Mucosa of descending colon (tissue), 3 donors: ENCODE data around the gene MMP24. TPM values are rescaled to one million over a fixed set of nuclear protein-coding genes. Genes with fewer than 3 reads are reported as not detected.
"Not testable (repeated sequence)": the region's sequence is repeated elsewhere in the genome, so short reads cannot be mapped to it uniquely, and the experiment has no call there.

Source experiments
- ATAC-seq: fragments of 200-7000 bp; cut with Tn5 transposase; one replicate; pipeline ENCODE4 v1.9.1; 2020; ENCODE audit warnings: mild to moderate bottlenecking, moderate library complexity
- DNase-seq, 3 donors: peaks; one replicate each; pipeline ENCODE4 v3.0.0-alpha.2; 2020
- H3K36me3 ChIP-seq: fragments of 200-600 bp; one replicate; pipeline ENCODE4 v1.8.0; 2021; ENCODE audit warnings: low read depth, mild to moderate bottlenecking
- H3K4me1 ChIP-seq: fragments of 200-600 bp; one replicate; pipeline ENCODE4 v1.8.0; 2021; ENCODE audit warnings: low read depth, mild to moderate bottlenecking
- H3K4me3 ChIP-seq: fragments of 200-600 bp; one replicate; pipeline ENCODE4 v1.8.0; 2021; ENCODE audit warnings: mild to moderate bottlenecking
- H3K9me3 ChIP-seq: fragments of 200-600 bp; one replicate; pipeline ENCODE4 v1.8.0; 2021; ENCODE audit warnings: mild to moderate bottlenecking
- CTCF ChIP-seq: fragments of 200-600 bp; IDR thresholded peaks from one replicate; pipeline ENCODE4 v1.8.0; 2022; ENCODE audit warnings: antibody characterized with exemption, mild to moderate bottlenecking
- intact Hi-C, 2 donors: fragments of 100-400 bp; cut with DNase I in 1 of 2; cut with micrococcal nuclease in 1 of 2; formaldehyde crosslinking; loops; one replicate each; pipeline versions ENCODE4 v1.11.0 to v1.11.1; 2022; cut with DNase I, micrococcal nuclease
- total RNA-seq, 3 donors: library from RNA; stranded (reverse); fragmentation: NEBNext Ultra II Directional in 2 of 3; extraction: Animal tissue kit (Norgen Biotek cat#: 25700) in 2 of 3; gene quantifications; one replicate each; pipeline versions ENCODE4 v1.2.1 to v1.2.4, GENCODE V29; 2021 to 2023
- donor health status: DM: no; HTN: no; CAD: no; lungs with moderate emphysema.
- donor health status: DM: no; HTN: no; CAD: no.
- donor health status: DM: no; HTN: yes; CAD: no.

MMP24 gene
- total RNA-seq, 3 donors from 2014 or later = 0.24 to 0.70 (median 0.58) TPM

- peaks cover 4% of the 10 kb centered on the region for H3K4me1 ChIP-seq
- H3K4me3 ChIP-seq = no peak overlapping the region
- ATAC-seq (no peak), DNase-seq (no peak)
- no peak for TF ChIP-seq CTCF
- intact Hi-C loops = no loop called here
- no peaks in the 10 kb centered on the region for H3K9me3 ChIP-seq
- H3K36me3 ChIP-seq = no peaks in the 10 kb centered on the region
These were observed 20.2 kb downstream of the MMP24 start for GRCh38 chr20:35246723-35247122.

GRCh38 chr20:35248641-35249475 lies 22.4 kb downstream of the MMP24 start:
- intact Hi-C loops = no loop called here
- no peak overlapping the region for H3K4me3 ChIP-seq
- H3K4me1 ChIP-seq = peaks cover 4% of the 10 kb centered on the region
- ATAC-seq (no peak), DNase-seq (no peak)
- no peak for TF ChIP-seq CTCF
- H3K36me3 ChIP-seq = no peaks in the 10 kb centered on the region
- H3K9me3 ChIP-seq = no peaks in the 10 kb centered on the region

- H3K4me3 ChIP-seq = no peak overlapping the region
- H3K4me1 ChIP-seq = peaks cover 4% of the 10 kb centered on the region
- no peaks in the 10 kb centered on the region for H3K9me3 ChIP-seq
- ATAC-seq (no peak), DNase-seq (no peak)
- no peak for TF ChIP-seq CTCF
- intact Hi-C loops = no loop called here
- no peaks in the 10 kb centered on the region for H3K36me3 ChIP-seq
These were observed 25.1 kb downstream of the MMP24 start for GRCh38 chr20:35251613-35251940.

GRCh38 chr20:35252037-35252461 lies 25.6 kb downstream of the MMP24 start:
- no peaks in the 10 kb centered on the region for H3K36me3 ChIP-seq
- H3K4me1 ChIP-seq = peaks cover 4% of the 10 kb centered on the region
- TF ChIP-seq CTCF = no peak
- no peak overlapping the region for H3K4me3 ChIP-seq
- peak; percentile 69 for ATAC-seq
- no peaks in the 10 kb centered on the region for H3K9me3 ChIP-seq
- intact Hi-C loops = no loop called here
- no peak for DNase-seq

- DNase-seq, H3K36me3 ChIP-seq, intact Hi-C loops, H3K4me3 ChIP-seq, H3K4me1 ChIP-seq, H3K9me3 ChIP-seq, ATAC-seq: not testable (repeated sequence)
These were observed 26.1 kb downstream of the MMP24 start for GRCh38 chr20:35252598-35252997.

- ATAC-seq = peak; percentile 35
- intact Hi-C loops = no loop called here
- no peaks in the 10 kb centered on the region for H3K36me3 ChIP-seq
- peaks cover 4% of the 10 kb centered on the region for H3K4me1 ChIP-seq
- H3K9me3 ChIP-seq = no peaks in the 10 kb centered on the region
- no peak for TF ChIP-seq CTCF
- H3K4me3 ChIP-seq = no peak overlapping the region
- no peak for DNase-seq
These were observed 26.5 kb downstream of the MMP24 start for GRCh38 chr20:35253010-35253409.
